ENCODE measurements around the gene C2.
"Not testable (repeated sequence)": the region's sequence is repeated elsewhere in the genome, so short reads cannot be mapped to it uniquely, and the experiment has no call there.

The C2 gene

DNA sequence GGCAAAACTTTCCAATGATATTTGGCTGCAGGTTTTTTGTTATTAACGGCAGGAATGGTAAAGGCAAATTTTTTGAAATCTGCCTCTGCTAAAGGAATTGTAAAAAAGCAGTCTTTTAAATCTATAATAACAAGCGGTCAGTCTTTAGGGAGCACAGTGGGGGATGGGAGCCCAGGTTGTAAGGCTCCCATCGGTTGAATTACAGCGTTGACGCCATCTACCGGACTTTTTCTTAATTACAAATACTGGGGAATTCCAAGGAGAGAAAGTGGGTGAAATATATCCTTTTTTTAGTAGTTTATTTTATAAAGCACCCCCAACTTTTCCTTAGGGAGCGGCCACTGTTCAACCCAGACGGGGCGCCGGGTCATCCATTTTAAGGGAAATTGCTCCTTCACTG, 61.8 kb downstream of the C2 start:
- DNase-seq (ENCODE audit: low read depth, low spot score); POLR2A ChIA-PET; H3K4me3 ChIP-seq (ENCODE audit: low read depth, low read length); CTCF ChIA-PET: not testable (repeated sequence)

DNA sequence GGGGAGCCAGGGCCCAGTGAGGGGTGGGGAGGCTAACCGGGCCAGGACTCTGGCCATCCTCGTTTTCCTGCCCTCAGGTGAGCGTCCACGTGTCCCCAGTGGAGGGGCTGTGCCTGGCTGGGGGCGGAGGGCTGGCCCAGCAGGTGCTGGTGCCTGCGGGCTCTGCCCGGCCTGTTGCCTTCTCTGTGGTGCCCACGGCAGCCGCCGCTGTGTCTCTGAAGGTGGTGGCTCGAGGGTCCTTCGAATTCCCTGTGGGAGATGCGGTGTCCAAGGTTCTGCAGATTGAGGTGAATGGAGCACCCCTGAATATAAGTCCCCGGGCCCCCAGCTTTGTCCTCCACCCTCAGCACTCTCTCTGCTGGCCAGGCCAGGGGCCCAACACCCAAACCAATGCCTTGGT, 66.9 kb downstream of the C2 start:
- H3K4me3 ChIP-seq (ENCODE audit: low read depth, low read length); DNase-seq (ENCODE audit: low read depth, low spot score); CTCF ChIA-PET; POLR2A ChIA-PET: not testable (repeated sequence)
